Gastroesophageal sphincter (tissue), 3 donors: ENCODE data around the gene PLCB1.

Experiments used
- CTCF ChIP-seq, 4 experiments: fragments of 200-600 bp in 2 of 4; fragments of 450-650 bp in 2 of 4; sonication (generic) in 1 of 4; IDR thresholded peaks; one replicate each; pipeline ENCODE4 v1.5.1; 2017 to 2019; ENCODE audit warnings: antibody characterized with exemption in 4 of 4, mild to moderate bottlenecking in 2 of 4, moderate library complexity in 2 of 4
- EP300 ChIP-seq: sonication (generic); formaldehyde crosslinking; IDR thresholded peaks from one replicate; pipeline ENCODE4 v1.6.1; 2017; ENCODE audit warnings: antibody characterized with exemption, mild to moderate bottlenecking
- POLR2A ChIP-seq, 2 donors: fragments of 450-650 bp; IDR thresholded peaks; one replicate each; pipeline ENCODE4 v1.6.1; 2017; ENCODE audit warnings: antibody characterized with exemption in 2 of 2, mild to moderate bottlenecking in 2 of 2, moderate library complexity in 1 of 2

DNA sequence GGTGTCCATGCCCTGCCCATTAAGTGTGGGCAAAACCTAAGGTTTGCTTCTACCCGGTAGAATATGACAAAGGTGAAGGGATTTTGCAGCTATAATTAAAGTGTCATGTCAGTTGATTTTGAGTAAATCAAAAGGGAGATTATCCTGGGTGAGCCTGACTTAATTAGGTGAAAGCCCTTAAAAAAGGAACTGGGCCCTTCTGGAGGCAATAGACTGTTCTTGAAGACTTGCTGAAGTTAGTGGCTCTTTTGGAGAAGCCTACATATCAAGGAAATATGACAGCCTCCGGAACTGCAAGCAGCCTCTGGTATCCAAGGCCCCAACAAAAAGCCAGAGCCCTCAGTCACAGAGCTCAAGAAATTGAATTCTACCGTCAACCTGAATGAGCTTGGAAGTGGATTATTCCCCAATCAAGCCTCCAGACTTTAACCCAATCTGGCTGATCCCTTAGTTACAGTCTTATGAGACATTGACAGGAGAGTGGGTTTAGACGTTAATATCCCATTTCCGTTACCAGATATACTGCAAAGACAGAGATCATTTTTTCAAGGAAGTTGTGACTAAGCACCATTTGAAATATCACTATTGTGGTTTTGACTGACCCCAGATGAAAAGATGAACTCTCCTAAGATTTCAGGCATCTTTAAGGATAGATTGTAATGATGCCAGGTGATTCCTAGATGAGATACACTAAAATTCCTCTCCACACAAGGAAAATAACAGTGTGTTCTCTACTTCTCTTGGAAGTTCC is 303.4 kb downstream of the PLCB1 start:
- TF ChIP-seq CTCF (IDR thresholded peaks at IDR 0.05) (no peak), EP300 (no peak), POLR2A (IDR thresholded peaks at IDR 0.05) (no peak)
